IMR-90 (cell line): ENCODE measurements around the gene FAT2. TPM values are rescaled to one million over a fixed set of nuclear protein-coding genes. Genes with fewer than 3 reads are reported as not detected.

Experiments used
- ATAC-seq: fragments of 200-7000 bp; cut with Tn5 transposase; 2 replicates; pipeline ENCODE4 v1.9.1; 2020; ENCODE audit warnings: low read depth, mild to moderate bottlenecking, moderate library complexity
- BruUV-seq: library from RNA; stranded (reverse); fragments of 400-500 nt; replicated peaks from 2 replicates; lab custom pipeline; 2021; lab: Mats Ljungman, UMichigan
- CTCF ChIA-PET: fragments of 300-600 bp; formaldehyde crosslinking; extraction: SDS; loops from one replicate; lab custom pipeline; 2021; ENCODE audit warnings: antibody characterized with exemption; lab: Yijun Ruan, JAX
- POLR2A ChIA-PET: fragments of 300-600 bp; sonication (Branson Sonifier 250); formaldehyde crosslinking; loops from one replicate; lab custom pipeline; 2022; ENCODE audit warnings: antibody characterized with exemption; ENCODE audit not compliant: unreplicated experiment; lab: Charles Lee
- DNase-seq: peaks from one replicate; pipeline ENCODE4 v3.0.0; 2013
- H2AFZ ChIP-seq: replicated peaks from 2 replicates; pipeline ENCODE3; 2013; ENCODE audit warnings: low read length, mild to moderate bottlenecking; ENCODE audit not compliant: poor library complexity
- H2AK5ac ChIP-seq: 2 replicates; pipeline ENCODE4 v1.6.1; 2013; ENCODE audit warnings: low read depth, low read length, inconsistent platforms
- H2AK9ac ChIP-seq: replicated peaks from 2 replicates; pipeline ENCODE3; 2013; ENCODE audit warnings: mild to moderate bottlenecking, low read depth, low read length, moderate library complexity; ENCODE audit not compliant: poor library complexity
- H2BK120ac ChIP-seq: 2 replicates; pipeline ENCODE4 v1.6.1; 2013; ENCODE audit warnings: low read depth, low read length, inconsistent platforms
- H2BK15ac ChIP-seq: 3 replicates; pipeline ENCODE4 v1.6.1; 2013; ENCODE audit warnings: low read depth, low read length, inconsistent platforms
- H2BK20ac ChIP-seq: 2 replicates; pipeline ENCODE4 v1.6.1; 2013; ENCODE audit warnings: low read depth, mild to moderate bottlenecking, inconsistent platforms, low read length, moderate library complexity
- H2BK5ac ChIP-seq: 2 replicates; pipeline ENCODE4 v1.6.1; 2013; ENCODE audit warnings: mild to moderate bottlenecking, low read depth, low read length, inconsistent platforms; ENCODE audit not compliant: poor library complexity, severe bottlenecking
- H3K14ac ChIP-seq: replicated peaks from 2 replicates; pipeline ENCODE4 v1.6.1; 2013; ENCODE audit warnings: low read depth, low read length, inconsistent platforms
- H3K18ac ChIP-seq: 2 replicates; pipeline ENCODE4 v1.6.1; 2013; ENCODE audit warnings: low read depth, low read length, control low read depth
- H3K23ac ChIP-seq: 2 replicates; pipeline ENCODE4 v1.6.1; 2013; ENCODE audit warnings: low read depth, low read length, inconsistent platforms
- H3K27ac ChIP-seq: 2 replicates; pipeline ENCODE4 v1.5.1; 2013; ENCODE audit warnings: mild to moderate bottlenecking, control low read depth, low read length; ENCODE audit not compliant: insufficient read depth
- H3K27me3 ChIP-seq: 2 replicates; pipeline ENCODE4 v1.6.1; 2013; ENCODE audit warnings: low read length; ENCODE audit not compliant: control insufficient read depth, insufficient read depth
- H3K36me3 ChIP-seq: 2 replicates; pipeline ENCODE4 v1.6.1; 2013; ENCODE audit warnings: low read length, mixed read lengths; ENCODE audit not compliant: control insufficient read depth, insufficient read depth
- H3K4ac ChIP-seq: 2 replicates; pipeline ENCODE4 v1.6.1; 2013; ENCODE audit warnings: low read depth, low read length, inconsistent platforms
- H3K4me1 ChIP-seq: 2 replicates; pipeline ENCODE4 v1.6.1; 2013; ENCODE audit warnings: low read length, mixed read lengths; ENCODE audit not compliant: control insufficient read depth, insufficient read depth
- H3K4me2 ChIP-seq: 2 replicates; pipeline ENCODE4 v1.6.1; 2013; ENCODE audit warnings: low read depth, mild to moderate bottlenecking, control low read depth, low read length, moderate library complexity
- H3K4me3 ChIP-seq: 2 replicates; pipeline ENCODE4 v1.5.1; 2013; ENCODE audit warnings: low read depth, mild to moderate bottlenecking, control low read depth, low read length, moderate library complexity; ENCODE audit not compliant: insufficient read depth
- H3K56ac ChIP-seq: 2 replicates; pipeline ENCODE4 v1.6.1; 2013; ENCODE audit warnings: low read length, inconsistent platforms; ENCODE audit not compliant: insufficient read depth; ENCODE audit errors: extremely low read depth
- H3K79me1 ChIP-seq, 2 experiments: 2 replicates each; pipeline ENCODE4 v1.6.1; 2013; ENCODE audit warnings: low read length in 2 of 2, inconsistent platforms in 1 of 2, low read depth in 1 of 2
- H3K9ac ChIP-seq: 2 replicates; pipeline ENCODE4 v1.6.1; 2013; ENCODE audit warnings: low read depth, low read length, control low read depth
- H3K9me1 ChIP-seq: 2 replicates; pipeline ENCODE4 v1.6.1; 2013; ENCODE audit warnings: low read length, inconsistent platforms; ENCODE audit not compliant: insufficient read depth
- H3K9me3 ChIP-seq: 2 replicates; pipeline ENCODE4 v1.6.1; 2013; ENCODE audit warnings: low read length; ENCODE audit not compliant: control insufficient read depth, insufficient read depth
- H4K20me1 ChIP-seq: 2 replicates; pipeline ENCODE4 v1.6.1; 2013; ENCODE audit warnings: low read length, inconsistent platforms; ENCODE audit not compliant: insufficient read depth
- H4K5ac ChIP-seq: 2 replicates; pipeline ENCODE4 v1.6.1; 2013; ENCODE audit warnings: mild to moderate bottlenecking, low read depth, low read length, control low read depth
- H4K8ac ChIP-seq, 2 experiments: 2 replicates each; pipeline ENCODE4 v1.6.1; 2013; ENCODE audit warnings: low read depth in 2 of 2, low read length in 2 of 2, control low read depth in 1 of 2, inconsistent platforms in 1 of 2
- H4K91ac ChIP-seq: 2 replicates; pipeline ENCODE4 v1.6.1; 2013; ENCODE audit warnings: low read depth, low read length, inconsistent platforms; ENCODE audit not compliant: insufficient read depth
- CEBPB ChIP-seq: IDR thresholded peaks from 2 replicates; pipeline ENCODE4 v1.6.1; 2012; ENCODE audit warnings: low read depth, low read length, improper control_type of control experiment
- NFE2L2 ChIP-seq: fragments of 150-350 bp; IDR thresholded peaks from 2 replicates; pipeline ENCODE4 v1.6.1; 2016; ENCODE audit warnings: low read depth, mild to moderate bottlenecking, low read length
- RAD21 ChIP-seq: IDR thresholded peaks from 2 replicates; pipeline ENCODE4 v1.6.1; 2012; ENCODE audit warnings: low read length, improper control_type of control experiment
- SMC3 ChIP-seq: fragments of 150-350 bp; IDR thresholded peaks from 2 replicates; pipeline ENCODE4 v1.6.1; 2016; ENCODE audit warnings: low read depth, mild to moderate bottlenecking, antibody characterized with exemption, low read length, moderate library complexity
- WGBS, 2 experiments: methylation state at CpG; one replicate each; pipeline versions ENCODE4 v1.1.5 to v1.1.7; 2013; ENCODE audit warnings: missing lambda C conversion rate in 2 of 2; ENCODE audit not compliant: insufficient read length in 1 of 2; ENCODE audit errors: extremely low coverage in 2 of 2; 5-methylcytosine and 5-hydroxymethylcytosine counted together
- dilution Hi-C: fragments of 300-500 bp; cut with HindIII; formaldehyde crosslinking; loops from one replicate; pipeline ENCODE4 v1.14.3; 2018; ENCODE audit warnings: low sequenced_read_pairs; ENCODE audit not compliant: unreplicated experiment
- in situ Hi-C: fragments of 300-500 bp; cut with MboI; formaldehyde crosslinking; loops from 3 replicates; pipeline ENCODE4 v1.14.3; 2019; ENCODE audit warnings: low sequenced_read_pairs, inconsistent platforms, mixed read lengths
- intact Hi-C: fragments of 100-400 bp; cut with micrococcal nuclease; formaldehyde crosslinking; loops from 2 replicates; pipeline ENCODE4 v1.10.0; 2022
- polyA plus RNA-seq, 3 experiments: library from polyadenylated mRNA; depleted of rRNA; stranded (reverse); fragments of >200 nt; gene quantifications; 2 replicates each; pipeline ENCODE4 v1.2.3, GENCODE V29; 2012; ENCODE audit warnings: low replicate concordance in 1 of 3
- total RNA-seq: library from RNA; depleted of rRNA; stranded (reverse); fragments of >200 nt; gene quantifications from 2 replicates; pipeline ENCODE4 v1.2.3, GENCODE V29; 2012

Gene FAT2
- total and polyA plus RNA-seq, 2 of the 4 experiments (the other 2 are of a cell fraction), result under 0.01 to 0.03 TPM

GRCh38 chr5:151553695-151554094 is 37.4 kb downstream of the FAT2 start (continued):
- TF ChIP-seq SMC3 (no peak), CEBPB (no peak), RAD21 (no peak)

GRCh38 chr5:151553130-151553670 is 37.9 kb downstream of the FAT2 start:
- Histone ChIP-seq H3K4me3 (no peak overlapping the region), H3K79me1 (no peaks in the 10 kb centered on the region), H2AK9ac (no peak overlapping the region), H4K5ac (no peak overlapping the region), H3K14ac (no peak overlapping the region), H3K9ac (no peak overlapping the region), H2BK20ac (no peak overlapping the region), H3K27ac (no peak overlapping the region), H2BK5ac (no peak overlapping the region), H3K36me3 (no peaks in the 10 kb centered on the region), H3K4me1 (no peaks in the 10 kb centered on the region), H3K9me3 (no peaks in the 10 kb centered on the region; the same call in 1 of the 2 replicates), H3K9me1 (no peaks in the 10 kb centered on the region), H3K27me3 (no peaks in the 10 kb centered on the region; the same call in 1 of the 2 replicates), H2BK120ac (no peak overlapping the region), H3K23ac (no peak overlapping the region), H3K56ac (no peak overlapping the region), H3K18ac (no peak overlapping the region), H3K4ac (no peak overlapping the region), H2AK5ac (no peak overlapping the region), H4K91ac (no peak overlapping the region), H3K4me2 (no peak overlapping the region), H2AFZ (no peak overlapping the region), H4K20me1 (no peaks in the 10 kb centered on the region), H4K8ac (no peak overlapping the region), H2BK15ac (no peak overlapping the region)
- intact Hi-C loops (no loop called here), in situ Hi-C loops (no loop called here), dilution Hi-C loops (no loop called here)
- POLR2A ChIA-PET, result no interaction called here
- BruUV-seq, result no TSS peak
- CTCF ChIA-PET, result no interaction called here
- ATAC-seq (no peak), DNase-seq (no peak)
- TF ChIP-seq RAD21 (no peak), NFE2L2 (no peak)
- 88% methylated on average over 8 of the region's 10 CpGs; no CpG with 5 or more reads in 1 of the 2 experiments for WGBS, 2 experiments
